HG02763 (cell line): ENCODE results near the gene KIZ.

Source experiments
- ATAC-seq: cut with Tn5 transposase; IDR thresholded peaks from one replicate; pipeline ENCODE4 v1.9.1; 2021; ENCODE audit warnings: mild to moderate bottlenecking, moderate library complexity; ENCODE audit not compliant: unreplicated experiment

Gene KIZ

GRCh38 chr20:21173485-21173884, 47.6 kb downstream of the KIZ start:
- ATAC-seq = no peak

- ATAC-seq = no peak
Observed at GRCh38 chr20:21174516-21175239, 48.8 kb downstream of the KIZ start.

- no peak for ATAC-seq
Observed at GRCh38 chr20:21175433-21175832, 49.6 kb downstream of the KIZ start.

GRCh38 chr20:21177767-21178166, 51.9 kb downstream of the KIZ start:
- ATAC-seq = no peak

GRCh38 chr20:21179757-21180156, 53.9 kb downstream of the KIZ start:
- ATAC-seq = no peak

GRCh38 chr20:21180248-21180647, 54.4 kb downstream of the KIZ start:
- no peak for ATAC-seq

- no peak for ATAC-seq
Observed at GRCh38 chr20:21181028-21181427, 55.1 kb downstream of the KIZ start.

- no peak for ATAC-seq
Observed at GRCh38 chr20:21182832-21183563, 57.1 kb downstream of the KIZ start.

- no peak for ATAC-seq
Observed at GRCh38 chr20:21183722-21184121, 57.8 kb downstream of the KIZ start.

GRCh38 chr20:21184819-21185218, 58.9 kb downstream of the KIZ start:
- no peak for ATAC-seq

GRCh38 chr20:21185849-21186248, 60.0 kb downstream of the KIZ start:
- no peak for ATAC-seq

GRCh38 chr20:21189761-21190523, 64.1 kb downstream of the KIZ start:
- ATAC-seq = no peak

GRCh38 chr20:21190869-21191268, 65.0 kb downstream of the KIZ start:
- no peak for ATAC-seq

- no peak for ATAC-seq
Observed at GRCh38 chr20:21191839-21192238, 66.0 kb downstream of the KIZ start.

- ATAC-seq = no peak
Observed at GRCh38 chr20:21202259-21202658, 76.4 kb downstream of the KIZ start.

- ATAC-seq = no peak
Observed at GRCh38 chr20:21203088-21203656, 77.3 kb downstream of the KIZ start.

- no peak for ATAC-seq
Observed at GRCh38 chr20:21206584-21206983, 80.7 kb downstream of the KIZ start.

GRCh38 chr20:21208999-21209398, 83.1 kb downstream of the KIZ start:
- ATAC-seq = no peak

GRCh38 chr20:21209668-21210067, 83.8 kb downstream of the KIZ start:
- ATAC-seq = no peak

- no peak for ATAC-seq
Observed at GRCh38 chr20:21213691-21214090, 87.8 kb downstream of the KIZ start.

- ATAC-seq = no peak
Observed at GRCh38 chr20:21214431-21214830, 88.5 kb downstream of the KIZ start.
